GM19395 (cell line): ENCODE data around the gene JUN.

Experiments
- ATAC-seq: cut with Tn5 transposase; IDR thresholded peaks from one replicate; pipeline ENCODE4 v1.9.1; 2021; ENCODE audit warnings: mild to moderate bottlenecking, moderate library complexity; ENCODE audit not compliant: unreplicated experiment

Gene JUN

GRCh38 chr1:58783993-58784757 lies at the start of gene JUN:
Gene JUN, minus strand, starts transcription at chr1:58784047. Its CDS starts 977 bp downstream, at chr1:58783070.
- peak; percentile 82 for ATAC-seq

- ATAC-seq = no peak
These were observed 49.3 kb upstream of the JUN start for GRCh38 chr1:58833166-58833565.

- no peak for ATAC-seq
These were observed 46.4 kb upstream of the JUN start for GRCh38 chr1:58830291-58830690.

GRCh38 chr1:58829866-58830265 lies 46.0 kb upstream of the JUN start:
- no peak for ATAC-seq

DNA sequence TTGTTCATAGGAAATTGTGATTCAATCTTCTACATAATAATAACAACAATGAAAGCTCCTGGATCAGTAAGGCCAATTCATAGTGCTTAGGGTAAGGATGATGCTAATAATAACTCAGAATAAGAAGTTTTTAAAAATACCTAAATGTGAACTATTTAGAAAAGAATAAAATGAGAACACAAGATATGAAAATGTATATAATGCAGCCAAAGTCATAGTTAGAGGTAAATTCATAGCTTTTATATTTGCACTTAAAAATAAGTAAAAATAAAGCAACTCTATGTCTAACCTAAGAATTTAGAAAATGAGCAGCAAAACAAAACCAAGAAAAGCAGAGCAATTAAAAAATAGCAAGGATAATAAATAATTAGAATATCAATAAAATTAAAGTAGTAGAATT lies 43.5 kb upstream of the JUN start:
- ATAC-seq = no peak

- no peak for ATAC-seq
These were observed 41.0 kb upstream of the JUN start for GRCh38 chr1:58824753-58825389.

GRCh38 chr1:58823481-58824010 lies 39.7 kb upstream of the JUN start:
- no peak for ATAC-seq

- ATAC-seq = no peak
These were observed 37.5 kb upstream of the JUN start for GRCh38 chr1:58821309-58821708.

DNA sequence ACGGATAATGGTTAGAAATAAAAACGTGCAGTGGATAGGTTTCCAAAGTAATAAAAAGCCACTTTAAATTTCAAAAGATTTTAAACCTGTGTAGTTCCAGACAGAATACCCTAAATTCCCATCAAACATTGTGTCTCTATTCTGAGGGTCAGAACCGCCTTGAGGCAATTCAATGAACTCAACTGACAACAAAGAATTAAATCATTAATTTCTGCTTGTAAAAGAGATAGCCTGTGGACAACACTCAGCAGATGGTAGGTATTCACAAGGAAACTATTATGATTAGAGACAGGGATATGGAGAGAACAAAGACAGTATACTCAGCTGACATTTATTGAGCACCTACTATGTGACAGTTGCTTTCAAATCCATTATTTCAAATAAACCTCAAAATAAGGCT lies 35.1 kb upstream of the JUN start:
- no peak for ATAC-seq

- no peak for ATAC-seq
These were observed 34.2 kb upstream of the JUN start for GRCh38 chr1:58818075-58818474.

DNA sequence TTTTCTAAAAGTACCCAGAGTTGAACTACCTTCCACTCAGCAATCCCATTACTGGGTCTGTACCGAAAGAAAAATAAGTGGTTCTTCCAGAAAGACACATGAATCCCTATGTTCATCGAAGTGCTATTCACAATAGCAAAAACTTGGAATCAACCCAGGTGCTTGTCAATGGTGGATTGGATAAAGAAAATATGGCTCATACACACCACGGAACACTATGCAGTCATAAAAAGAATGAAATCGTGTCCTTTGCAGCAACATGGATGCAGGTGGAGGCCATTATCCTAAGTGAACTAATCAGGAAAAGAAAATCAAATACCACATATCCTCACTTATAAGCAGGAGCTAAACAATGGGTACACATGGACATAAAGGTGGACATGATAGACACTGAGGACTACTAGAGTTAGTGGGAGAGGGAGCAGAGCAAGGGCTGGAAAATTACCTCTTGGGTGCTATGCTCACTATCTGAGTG lies 32.9 kb upstream of the JUN start:
- ATAC-seq = no peak

GRCh38 chr1:58816072-58816746 lies 32.4 kb upstream of the JUN start:
- peak; percentile 83 for ATAC-seq

GRCh38 chr1:58815686-58816071 lies 31.8 kb upstream of the JUN start:
- peak; percentile 25 for ATAC-seq

DNA sequence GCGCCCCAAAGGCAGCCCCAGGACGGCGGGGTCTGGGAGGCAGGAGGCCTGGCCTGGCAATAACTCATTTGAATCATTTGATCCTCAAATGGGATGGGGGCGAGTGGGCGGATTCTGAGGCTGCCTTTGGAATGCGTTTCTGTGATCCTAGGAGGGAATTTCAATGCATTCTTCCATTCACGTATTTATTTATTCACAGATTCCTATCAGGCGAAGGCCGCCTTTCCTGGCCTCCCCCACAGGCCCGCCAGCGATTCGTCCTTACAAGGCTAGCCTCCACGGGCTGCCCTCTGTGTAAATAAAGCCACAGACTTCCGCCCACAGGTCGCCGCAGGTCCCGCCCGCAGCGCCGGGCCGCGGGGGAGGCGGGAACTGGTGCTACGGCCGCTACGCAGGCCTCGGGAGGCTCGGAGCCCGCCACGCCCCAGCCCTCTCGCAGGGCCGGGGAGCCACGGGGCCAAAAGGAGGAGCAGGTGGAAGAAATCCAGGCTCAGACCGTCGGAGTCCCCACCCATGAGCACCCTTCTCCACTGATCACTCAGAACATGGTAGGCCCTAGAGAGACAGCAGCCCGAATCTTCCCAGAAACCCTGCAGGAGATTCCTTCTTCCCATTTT lies 31.3 kb upstream of the JUN start:
- ATAC-seq = peak; percentile 62

DNA sequence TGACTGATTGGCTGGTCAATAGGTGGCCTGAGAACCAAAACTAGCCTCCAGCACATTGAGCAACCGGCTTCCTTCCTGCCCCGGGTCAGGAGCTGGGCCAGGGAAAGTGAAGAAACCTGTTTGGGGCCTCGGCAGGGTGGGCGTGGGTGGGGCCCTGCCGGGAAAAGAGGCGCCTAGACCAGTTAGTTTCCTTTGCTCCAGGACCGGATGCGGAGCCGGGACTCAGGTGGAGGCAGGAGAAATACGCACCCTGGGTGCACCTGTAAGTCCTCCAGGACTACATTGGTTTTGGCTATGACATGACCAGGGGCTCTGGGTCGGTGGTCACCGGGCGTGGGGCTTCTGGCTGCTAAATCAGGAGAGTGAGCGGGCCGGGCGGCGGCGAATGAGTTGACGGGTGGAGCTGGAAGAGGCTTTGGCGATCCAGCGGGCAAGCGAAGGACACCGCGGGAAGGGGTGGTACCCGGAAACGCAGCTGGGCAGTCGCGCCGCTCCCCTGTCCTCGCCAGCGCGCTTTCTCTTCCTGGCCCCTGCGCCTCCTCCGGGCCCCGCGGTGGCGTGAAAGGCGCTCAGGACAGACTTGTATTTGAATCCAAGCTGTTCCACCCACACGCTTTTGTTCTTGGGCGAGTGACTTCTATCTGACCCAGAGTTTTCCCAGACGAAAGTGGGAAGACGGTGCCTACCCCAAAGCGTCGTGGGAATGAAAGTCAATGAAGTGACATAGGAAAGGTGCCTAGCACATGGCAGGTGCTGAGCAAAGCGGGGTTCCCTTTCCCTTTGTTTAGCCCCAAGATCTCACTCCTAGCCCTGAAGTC lies 30.6 kb upstream of the JUN start:
- no peak for ATAC-seq

GRCh38 chr1:58813801-58814200 lies 30.0 kb upstream of the JUN start:
- no peak for ATAC-seq

DNA sequence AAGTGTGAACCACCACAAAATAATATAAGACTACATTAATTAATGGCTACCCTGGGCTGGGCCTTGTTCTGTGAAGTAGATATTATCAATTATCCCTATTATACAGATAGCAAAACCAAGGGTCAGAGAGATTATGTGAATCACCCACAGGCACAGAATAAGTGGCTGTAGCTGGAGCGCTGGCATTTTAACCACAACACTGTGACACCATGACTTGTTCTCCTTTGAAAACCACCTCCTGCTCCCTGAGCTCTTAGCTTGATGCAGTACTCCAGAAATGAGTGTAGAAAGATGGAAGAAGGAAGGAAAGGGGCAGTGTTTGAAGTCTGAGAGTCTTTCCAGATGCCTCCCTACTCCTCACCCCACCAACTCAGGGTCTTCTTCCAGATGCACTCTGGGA lies 29.5 kb upstream of the JUN start:
- no peak for ATAC-seq

DNA sequence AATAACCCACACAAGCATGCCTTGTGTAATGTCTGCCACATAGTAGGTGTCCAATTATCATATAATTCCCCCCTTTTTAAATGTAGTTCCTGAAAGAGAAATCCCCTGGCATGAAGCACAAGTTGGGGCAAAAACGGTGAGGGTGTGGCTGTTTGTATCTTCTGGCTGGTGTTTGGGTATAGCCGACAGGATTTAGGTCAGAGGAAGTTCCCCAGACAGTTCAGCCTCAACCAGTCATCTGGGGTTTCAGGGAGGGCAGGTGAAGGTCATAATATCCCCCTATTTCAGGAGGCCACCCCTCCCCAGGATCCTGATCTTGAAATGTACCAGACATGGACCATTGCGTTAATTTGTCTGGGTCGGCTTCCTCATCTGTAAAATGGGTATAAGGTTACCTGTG lies 29.1 kb upstream of the JUN start:
- ATAC-seq = no peak

DNA sequence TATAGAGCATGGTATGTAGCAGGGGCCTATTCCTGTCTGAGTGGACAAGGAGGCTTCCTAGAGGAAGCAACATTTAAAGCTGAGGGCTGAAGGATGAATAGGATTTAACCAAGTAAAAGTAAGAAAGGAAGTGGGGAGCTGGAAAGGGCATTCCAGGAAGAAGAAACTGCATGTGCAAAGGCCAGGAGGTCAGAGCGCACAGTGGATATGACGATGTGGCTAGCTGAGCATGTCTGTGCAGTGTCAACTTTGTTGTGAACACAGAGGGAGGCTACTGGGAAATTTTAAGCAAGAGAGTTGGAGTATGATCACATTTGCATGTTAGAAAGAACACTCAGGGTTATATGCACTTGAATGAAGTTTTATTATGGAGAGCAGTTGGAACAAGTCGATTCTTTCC lies 28.6 kb upstream of the JUN start:
- no peak for ATAC-seq

DNA sequence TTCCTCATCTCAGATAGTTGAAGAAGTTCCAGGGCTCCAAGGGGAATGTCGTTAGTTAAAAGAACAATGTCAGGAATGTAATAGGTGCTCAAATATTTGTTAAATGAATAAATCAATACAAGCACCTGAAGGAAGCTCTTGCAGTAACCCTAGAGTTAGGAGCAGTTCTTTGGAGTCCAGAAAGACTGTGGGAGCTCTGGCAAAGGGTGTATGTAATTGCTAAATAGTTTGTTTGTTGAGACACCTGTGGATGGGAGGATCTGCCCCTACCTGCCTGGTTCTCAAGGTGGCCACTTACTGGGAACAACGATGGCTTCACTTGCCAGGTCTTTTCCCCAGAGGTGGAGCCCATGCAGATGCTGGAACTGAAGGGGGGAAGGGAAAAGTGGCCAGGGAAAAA lies 27.5 kb upstream of the JUN start:
- ATAC-seq = no peak
